ENCODE measurements around the gene MTMR2. TPM values are rescaled to one million over a fixed set of nuclear protein-coding genes. Genes with fewer than 3 reads are reported as not detected.

Gene MTMR2
- polyA plus RNA-seq (ENCODE audit: insufficient read length in 4 of 4): 10 to 100 TPM; 61.2 to 63.3 (median 63.1) TPM

DNA sequence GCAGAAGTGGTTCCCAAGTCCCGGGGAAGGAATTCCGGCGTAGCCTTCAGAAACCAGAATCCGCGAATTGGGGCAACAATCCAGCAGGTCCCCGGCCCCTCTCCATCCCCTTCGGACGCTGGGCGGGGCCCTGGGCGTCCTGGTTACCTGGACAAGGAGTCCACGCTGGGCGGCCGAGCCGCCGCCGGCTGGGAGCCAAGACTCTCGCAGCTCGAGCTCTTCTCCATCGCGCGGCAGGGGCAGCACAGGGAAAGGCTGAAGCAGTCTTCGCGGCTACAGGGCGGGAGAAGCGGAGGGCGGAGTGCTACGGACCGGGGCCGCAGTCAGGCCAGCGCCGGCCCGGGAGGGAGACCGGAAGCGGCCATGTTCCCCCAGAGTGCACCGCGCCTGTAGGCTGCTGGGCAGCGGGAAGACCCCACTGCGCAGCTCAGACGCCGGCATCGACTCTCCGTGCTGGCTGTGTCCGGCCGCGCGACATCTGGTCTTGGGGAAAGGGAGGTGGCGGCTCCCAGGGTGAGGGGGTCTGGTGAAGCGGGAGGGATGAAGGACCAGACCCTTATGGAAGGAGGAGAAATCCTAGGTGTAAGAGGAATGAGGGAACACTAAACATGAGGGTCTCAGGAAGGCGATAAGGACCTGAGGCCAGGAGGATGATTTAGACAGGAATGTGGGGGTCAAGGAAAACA is at the start of gene MTMR2:
MTMR2 (minus strand) TSS at position 380 of the 686 bp plus-strand sequence; CDS start at position 227, 153 bp downstream.
- DNase-seq (ENCODE audit: low read depth in 4 of 4, low spot score in 3 of 4): peak; percentile 61 to 70 (median 65)

GRCh38 chr11:95972060-95972459 is 48.2 kb upstream of the MTMR2 start:
- no peak for DNase-seq (ENCODE audit: low read depth in 4 of 4, low spot score in 3 of 4)

GRCh38 chr11:95968585-95968984 is 44.7 kb upstream of the MTMR2 start:
- no peak for DNase-seq (ENCODE audit: low read depth in 4 of 4, low spot score in 3 of 4)

GRCh38 chr11:95964281-95964680 is 40.4 kb upstream of the MTMR2 start:
- DNase-seq (ENCODE audit: low read depth in 4 of 4, low spot score in 3 of 4): no peak

DNA sequence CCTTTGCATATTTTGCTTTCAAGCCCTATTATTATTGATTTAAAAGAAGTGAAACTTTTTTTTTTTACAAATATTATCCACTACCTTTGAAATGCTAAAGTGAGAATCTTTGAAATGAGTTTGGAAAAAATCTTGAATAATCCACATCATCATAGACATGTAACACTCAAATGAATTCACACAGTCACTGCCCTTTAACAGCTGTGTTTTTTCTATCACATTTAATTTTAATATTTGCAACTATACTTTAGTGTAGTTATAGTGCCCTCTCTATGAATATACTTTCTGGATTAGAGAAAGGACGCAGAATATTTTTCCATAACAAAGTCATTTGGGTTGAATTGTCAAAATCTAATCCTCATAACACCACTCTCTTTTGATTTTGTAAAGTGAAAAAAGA is 37.9 kb upstream of the MTMR2 start:
- DNase-seq (ENCODE audit: low read depth in 4 of 4, low spot score in 3 of 4): no peak

DNA sequence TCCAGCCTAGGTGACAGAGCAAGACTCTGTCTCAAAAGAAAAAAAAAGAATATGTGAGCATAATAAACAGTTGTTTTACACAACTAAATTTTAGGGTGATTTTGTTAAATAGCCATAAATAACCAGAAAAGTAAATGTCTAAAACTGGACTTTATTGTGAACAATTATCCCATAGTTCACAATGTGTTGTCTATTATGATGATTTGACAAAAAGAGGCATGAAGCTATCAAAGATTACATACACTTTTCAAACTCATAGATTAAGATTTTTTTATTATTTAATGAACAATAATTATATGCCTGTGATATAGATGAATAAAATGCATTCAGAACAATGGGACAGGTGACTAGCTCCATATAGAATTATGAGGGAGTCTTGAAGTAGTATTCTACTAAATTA is 27.0 kb upstream of the MTMR2 start:
- no peak for DNase-seq (ENCODE audit: low read depth in 4 of 4, low spot score in 3 of 4)

DNA sequence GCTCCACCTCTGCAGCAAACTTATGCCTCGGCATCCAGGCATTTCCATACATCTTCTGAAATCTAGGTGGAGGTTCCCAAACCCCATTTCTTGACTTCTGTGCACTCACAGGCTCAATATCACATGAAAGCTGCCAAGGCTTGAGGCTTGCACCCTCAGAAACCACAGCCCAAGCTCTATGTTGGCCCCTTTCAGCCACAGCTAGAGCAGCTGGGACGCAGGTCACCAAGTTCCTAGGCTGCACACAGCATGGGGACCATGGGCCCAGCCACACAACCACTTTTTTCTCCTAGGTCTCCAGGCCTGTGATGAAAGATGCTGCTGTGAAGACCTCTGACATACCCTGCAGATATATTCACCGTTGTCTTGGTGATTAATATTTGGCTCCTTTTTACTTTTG is 24.7 kb upstream of the MTMR2 start:
- DNase-seq (ENCODE audit: low read depth in 4 of 4, low spot score in 3 of 4): no peak

DNA sequence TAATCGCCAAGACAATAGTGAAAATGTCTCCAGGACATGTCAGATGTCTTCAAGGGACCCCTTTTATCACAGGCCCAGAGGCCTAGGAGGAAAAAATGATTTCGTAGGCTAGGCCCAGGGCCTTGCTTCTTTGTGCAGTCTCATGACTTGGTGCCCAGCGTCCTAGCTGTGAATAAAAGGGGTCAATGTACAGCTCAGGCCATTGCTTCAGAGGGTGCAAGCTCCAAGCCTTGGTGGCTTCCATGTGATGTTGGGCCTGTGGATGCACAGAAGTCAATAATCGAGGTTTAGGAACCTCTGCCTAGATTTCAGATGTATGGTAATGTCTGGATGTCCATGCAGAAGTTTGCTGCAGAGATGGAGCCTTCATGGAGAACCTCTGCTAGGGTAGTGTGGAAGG is 20.7 kb upstream of the MTMR2 start:
- DNase-seq (ENCODE audit: low read depth in 4 of 4, low spot score in 3 of 4): no peak

DNA sequence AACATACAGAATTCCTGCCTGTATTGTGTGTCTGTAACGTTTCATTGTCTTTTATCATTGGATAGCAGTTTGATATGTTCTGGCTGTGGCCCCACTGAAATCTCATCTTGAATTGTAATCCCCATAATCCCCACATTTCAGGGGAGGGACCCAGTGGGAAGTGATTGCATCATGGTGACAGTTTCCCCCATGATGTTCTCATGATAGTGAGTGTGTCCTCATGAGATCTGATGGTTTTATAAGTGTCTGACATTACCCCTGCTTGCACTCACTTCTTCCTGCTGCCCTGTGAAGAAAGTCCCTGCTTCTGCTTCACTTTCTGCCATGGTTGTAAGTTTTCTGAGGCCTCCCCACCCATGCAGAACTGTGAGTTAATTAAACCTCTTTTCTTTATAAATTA is 19.6 kb upstream of the MTMR2 start:
- no peak for DNase-seq (ENCODE audit: low read depth in 4 of 4, low spot score in 3 of 4)

GRCh38 chr11:95939091-95939490 is 15.2 kb upstream of the MTMR2 start:
- DNase-seq (ENCODE audit: low read depth in 4 of 4, low spot score in 3 of 4): no peak

DNA sequence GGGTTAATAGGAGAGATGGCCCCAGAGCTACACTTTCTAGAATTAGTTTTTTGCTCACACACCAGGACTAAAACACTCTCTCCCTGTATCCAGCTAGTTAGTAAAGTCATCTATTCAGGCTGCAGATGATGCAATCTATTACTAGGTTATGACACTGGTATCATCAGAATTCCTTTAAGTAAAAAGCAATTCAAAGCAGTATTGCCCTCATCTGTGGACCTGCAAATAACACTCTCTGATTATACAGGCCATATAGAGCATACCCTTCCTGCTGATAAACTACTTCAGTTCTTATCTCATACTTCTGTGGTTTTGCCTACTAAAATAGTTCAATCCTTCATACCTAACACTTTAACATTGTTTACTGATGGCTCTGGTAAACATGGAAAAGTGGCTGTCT is 13.5 kb upstream of the MTMR2 start:
- DNase-seq (ENCODE audit: low read depth in 4 of 4, low spot score in 3 of 4): no peak

DNA sequence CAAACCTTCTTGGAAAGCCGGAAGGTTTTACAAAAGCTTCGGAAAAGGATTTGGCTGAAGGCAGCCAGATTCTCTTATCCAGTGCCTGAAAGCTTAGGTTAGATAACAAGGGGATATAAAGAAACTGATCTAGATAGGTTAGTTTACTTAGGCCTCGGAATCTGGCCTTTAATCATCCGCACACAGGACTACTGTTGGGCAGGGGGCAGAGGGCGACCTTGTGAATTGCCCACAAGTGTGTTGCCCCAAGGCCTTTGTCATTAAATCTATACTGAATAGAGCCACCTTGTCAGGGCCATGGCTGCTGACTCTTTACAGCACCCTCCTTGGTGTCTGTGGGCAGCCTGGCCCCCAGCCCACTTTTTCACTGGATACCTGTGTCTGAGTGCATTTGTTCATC is 9.7 kb upstream of the MTMR2 start:
- DNase-seq (ENCODE audit: low read depth in 4 of 4, low spot score in 3 of 4): no peak

GRCh38 chr11:95931916-95932315 is 8.0 kb upstream of the MTMR2 start:
- no peak for DNase-seq (ENCODE audit: low read depth in 4 of 4, low spot score in 3 of 4)

- DNase-seq (ENCODE audit: low read depth in 4 of 4, low spot score in 3 of 4): no peak
These were observed 7.0 kb upstream of the MTMR2 start for GRCh38 chr11:95930948-95931347.

GRCh38 chr11:95926726-95927125 is 2.8 kb upstream of the MTMR2 start:
- no peak for DNase-seq (ENCODE audit: low read depth in 4 of 4, low spot score in 3 of 4)

DNA sequence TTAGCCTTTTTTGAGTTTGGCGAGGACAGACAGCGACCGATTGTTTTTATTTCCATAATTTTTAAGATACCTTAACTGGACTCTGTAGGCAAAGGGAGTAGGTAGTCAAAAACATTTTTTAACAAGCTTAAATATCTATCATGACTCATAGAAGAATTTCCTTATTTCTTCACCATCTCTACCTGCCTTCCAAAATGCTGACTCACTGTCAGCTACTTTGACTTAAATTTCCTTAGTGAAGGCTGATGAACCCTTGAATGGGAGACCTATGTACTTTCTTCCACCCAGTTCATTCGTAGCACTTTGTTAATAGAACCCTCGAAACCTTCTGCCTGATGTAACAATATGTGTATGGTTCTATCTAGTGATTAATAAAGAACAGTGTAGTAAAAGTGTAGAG is 1.1 kb upstream of the MTMR2 start:
- no peak for DNase-seq (ENCODE audit: low read depth in 4 of 4, low spot score in 3 of 4)

- DNase-seq (ENCODE audit: low read depth in 4 of 4, low spot score in 3 of 4): no peak
These were observed 480 bp upstream of the MTMR2 start for GRCh38 chr11:95924414-95924760.

GRCh38 chr11:95923439-95923727 is 524 bp downstream of the MTMR2 start:
- peak in 1 of 4 donors; percentile 14 for DNase-seq (ENCODE audit: low read depth in 4 of 4, low spot score in 3 of 4)

- no peak for DNase-seq (ENCODE audit: low read depth in 4 of 4, low spot score in 3 of 4)
These were observed 1.1 kb downstream of the MTMR2 start for GRCh38 chr11:95922536-95923438.

- DNase-seq (ENCODE audit: low read depth in 4 of 4, low spot score in 3 of 4): no peak
These were observed 1.8 kb downstream of the MTMR2 start for GRCh38 chr11:95922099-95922498.

DNA sequence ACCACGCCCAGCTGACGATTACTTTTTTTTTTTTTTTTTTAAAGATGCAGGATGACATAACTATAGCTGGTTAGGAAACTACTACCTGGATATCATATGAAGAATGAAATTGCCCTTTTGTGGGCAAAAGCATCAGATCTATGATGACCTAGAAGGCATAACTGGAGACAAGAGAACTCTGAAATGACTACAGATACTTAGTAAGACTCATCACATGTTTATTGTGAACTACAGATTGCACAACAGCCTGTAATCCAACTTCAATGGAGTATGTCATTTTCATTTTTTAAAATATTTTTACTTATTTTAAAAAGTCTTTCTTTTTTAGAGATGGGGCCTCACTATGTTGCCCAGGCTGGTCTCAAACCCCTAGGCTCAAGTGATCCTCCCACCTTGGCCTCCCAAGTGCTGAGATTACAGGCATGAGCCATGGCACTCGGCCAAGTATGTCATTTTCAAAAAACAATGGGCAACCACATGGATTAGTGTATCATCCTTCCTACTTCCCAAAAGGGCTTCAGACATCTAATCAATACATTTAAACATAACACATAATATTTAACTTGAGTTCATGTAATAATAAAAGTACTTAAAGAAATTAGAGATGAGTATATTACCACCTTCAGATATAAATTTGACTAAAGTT is 3.3 kb downstream of the MTMR2 start:
- no peak for DNase-seq (ENCODE audit: low read depth in 4 of 4, low spot score in 3 of 4)

DNA sequence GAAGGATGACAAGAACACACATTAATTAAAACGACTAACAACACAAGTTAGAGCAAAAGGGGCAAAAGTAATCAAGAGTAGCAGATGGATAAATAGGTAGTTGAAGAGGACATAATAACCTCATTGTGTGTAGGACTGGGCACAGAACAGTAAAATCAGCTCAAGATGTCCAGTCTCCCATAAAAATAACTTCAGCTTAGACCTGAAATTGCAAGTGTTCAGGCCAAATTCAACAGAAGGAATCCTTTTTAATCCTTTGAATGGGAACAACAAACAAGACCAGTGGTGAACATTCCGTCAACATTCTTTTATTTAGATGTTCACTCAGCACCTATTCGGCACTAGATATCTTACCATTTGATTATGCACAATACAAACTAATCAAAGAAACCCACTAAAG is 4.4 kb downstream of the MTMR2 start:
- no peak for DNase-seq (ENCODE audit: low read depth in 4 of 4, low spot score in 3 of 4)

All from right renal pelvis (tissue), 4 donors.